Measurements from ENCODE around the gene PPIP5K1. TPM values are rescaled to one million over a fixed set of nuclear protein-coding genes. Genes with fewer than 3 reads are reported as not detected.

Gene PPIP5K1
- total and polyA plus RNA-seq, 9 of the 15 experiments (the other 6 are each of a cell fraction or from before 2014, with no cell fraction given), result 2.5 to 74.6 (median 35.1) TPM

GRCh38 chr15:43531018-43531670, 58.9 kb downstream of the PPIP5K1 start (continued):
- TF ChIP-seq BMI1 (IDR thresholded peaks at IDR 0.05; ENCODE audit: low read length) (no peak), ZFP30 (CRISPR knock-in tag; IDR thresholded peaks at IDR 0.05; ENCODE audit: borderline replicate concordance) (no peak)

- H3K9ac ChIP-seq (ENCODE audit: insufficient read depth in 1 of 2, low read depth in 2 of 2, low read length in 2 of 2), result no peak overlapping the region
- no peak overlapping the region for H2AFZ ChIP-seq (ENCODE audit: low read depth, low read length)
- no peak overlapping the region for H3K4me3 ChIP-seq
- ATAC-seq (no peak), DNase-seq (ENCODE audit: extremely low read depth in 1 of 4, low spot score in 3 of 4) (peak in 1 of 4 experiments; percentile 7), FAIRE-seq (no peak)
- H3K27me3 ChIP-seq (ENCODE audit: control insufficient read depth in 2 of 2, insufficient read depth in 2 of 2, low read length in 2 of 2), result no peaks in the 10 kb centered on the region
- no peak overlapping the region for H3K4me2 ChIP-seq (ENCODE audit: insufficient read depth, low read length)
- POLR2A ChIA-PET, result interaction anchor here (1.5 to 4.5 kb wide), 3 partner anchors 10 to 15 kb away, joined by 5 to 63 read pairs (median 12); partner anchors contain the start of gene MAP1A
- no peak overlapping the region for H3K27ac ChIP-seq (ENCODE audit: extremely low read depth, low read depth, low read length)
- CTCF ChIA-PET (ENCODE audit: low intra/inter-chr PET ratio), result no interaction called here
- WGBS (ENCODE audit: insufficient coverage, low coverage, missing lambda C conversion rate), result 81% methylated on average over 12 of the region's 12 CpGs
- H3K79me2 ChIP-seq (ENCODE audit: control insufficient read depth, insufficient read depth, low read length), result no peaks in the 10 kb centered on the region
- intact Hi-C loops (cut with micrococcal nuclease) (no loop called here), in situ Hi-C loops (cut with MboI) (no loop called here)
- no TSS peak for BruUV-seq (replicated peaks)
- no peaks in the 10 kb centered on the region for H3K9me3 ChIP-seq (replicated peaks; ENCODE audit: control insufficient read depth, insufficient read depth, low read depth, low read length)
- H3K36me3 ChIP-seq (ENCODE audit: control insufficient read depth, insufficient read depth, low read length), result peaks cover 25% of the 10 kb centered on the region; the same call in 2 of the 3 replicates
- peaks cover 7% of the 10 kb centered on the region for H3K9me1 ChIP-seq (ENCODE audit: control insufficient read depth, insufficient read depth, low read length)
- peaks cover 4 to 12% of the 10 kb centered on the region in 2 experiments; a peak in 3 of 5 replicates for H3K4me1 ChIP-seq (replicated peaks in 1 of 2; ENCODE audit: control insufficient read depth in 2 of 2, insufficient read depth in 2 of 2, low read length in 2 of 2)
- peaks cover 5% of the 10 kb centered on the region; the same call in 1 of the 2 replicates for H4K20me1 ChIP-seq (replicated peaks; ENCODE audit: control insufficient read depth, insufficient read depth, low read length)
- TF ChIP-seq ZNF511 (CRISPR knock-in tag; IDR thresholded peaks at IDR 0.05) (no peak), PHB2 (IDR thresholded peaks at IDR 0.05; ENCODE audit: low read depth) (no peak), TSC22D4 (tag; IDR thresholded peaks at IDR 0.05) (no peak), ZNF507 (tag; conservative IDR thresholded peaks at IDR 0.05) (no peak), ZSCAN32 (CRISPR knock-in tag; IDR thresholded peaks at IDR 0.05) (no peak), CEBPZ (IDR thresholded peaks at IDR 0.05; ENCODE audit: borderline replicate concordance, low read depth, low read length) (no peak), TEAD2 (tag; IDR thresholded peaks at IDR 0.05) (no peak), SREBF2 (CRISPR knock-in tag; IDR thresholded peaks at IDR 0.05) (no peak), GATA2 (CRISPR knock-in tag; IDR thresholded peaks at IDR 0.05) (no peak), ZBTB12 (CRISPR knock-in tag; IDR thresholded peaks at IDR 0.05) (no peak), GTF2A2 (tag; IDR thresholded peaks at IDR 0.05) (no peak)
Measured at GRCh38 chr15:43529587-43530345, 60.2 kb downstream of the PPIP5K1 start.

Data from K562 (cell line).